Stimulated activated effector memory CD8-positive, alpha-beta T cell treated with anti-CD3 and anti-CD28 coated beads, Interleukin-12 subunit alpha, Interleukin-12 subunit beta, amount 100 ng/mL, for 72 hours (primary cell): Measurements from ENCODE around the gene HNRNPA0.

Experiments used
- ATAC-seq: fragments of 150-1000 bp; cut with Tn5 transposase; 2 replicates; pipeline ENCODE4 v1.10.0; 2021
- DNase-seq, 2 donors: peaks; one replicate each; pipeline ENCODE4 v3.0.0; 2021 to 2022; ENCODE audit warnings: low spot score in 2 of 2
- H3K27ac Mint-ChIP-seq: one replicate; pipeline ENCODE4 v1.8.0; 2022; ENCODE audit warnings: mild to moderate bottlenecking, mixed read lengths
- H3K36me3 Mint-ChIP-seq: one replicate; pipeline ENCODE4 v1.8.0; 2022; ENCODE audit warnings: mild to moderate bottlenecking, mixed read lengths
- H3K4me1 Mint-ChIP-seq: one replicate; pipeline ENCODE4 v1.8.0; 2022; ENCODE audit warnings: mixed read lengths
- H3K4me3 Mint-ChIP-seq: one replicate; pipeline ENCODE4 v1.8.0; 2022; ENCODE audit warnings: mild to moderate bottlenecking, mixed read lengths
- H3K9me3 Mint-ChIP-seq: one replicate; pipeline ENCODE4 v1.8.0; 2022; ENCODE audit warnings: mixed read lengths

HNRNPA0 gene

DNA sequence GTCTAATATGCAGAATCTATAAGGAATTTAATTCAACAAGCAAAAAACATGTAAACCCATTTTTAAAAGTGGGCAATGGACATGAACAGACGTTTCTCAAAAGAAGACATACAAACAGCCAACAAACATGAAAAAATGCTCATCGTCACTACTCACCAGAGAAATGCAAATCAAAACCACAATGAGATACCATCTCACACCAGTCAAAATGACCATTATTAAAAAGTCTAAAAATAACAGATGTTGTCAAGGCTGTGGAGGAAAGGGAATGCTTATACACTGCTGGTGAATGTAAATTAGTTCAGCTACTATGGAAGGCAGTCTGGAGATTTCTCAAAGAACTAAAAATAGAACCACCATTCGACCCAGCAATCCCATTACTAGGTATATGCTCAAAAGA is 15.2 kb downstream of the HNRNPA0 start:
- no peak for DNase-seq

DNA sequence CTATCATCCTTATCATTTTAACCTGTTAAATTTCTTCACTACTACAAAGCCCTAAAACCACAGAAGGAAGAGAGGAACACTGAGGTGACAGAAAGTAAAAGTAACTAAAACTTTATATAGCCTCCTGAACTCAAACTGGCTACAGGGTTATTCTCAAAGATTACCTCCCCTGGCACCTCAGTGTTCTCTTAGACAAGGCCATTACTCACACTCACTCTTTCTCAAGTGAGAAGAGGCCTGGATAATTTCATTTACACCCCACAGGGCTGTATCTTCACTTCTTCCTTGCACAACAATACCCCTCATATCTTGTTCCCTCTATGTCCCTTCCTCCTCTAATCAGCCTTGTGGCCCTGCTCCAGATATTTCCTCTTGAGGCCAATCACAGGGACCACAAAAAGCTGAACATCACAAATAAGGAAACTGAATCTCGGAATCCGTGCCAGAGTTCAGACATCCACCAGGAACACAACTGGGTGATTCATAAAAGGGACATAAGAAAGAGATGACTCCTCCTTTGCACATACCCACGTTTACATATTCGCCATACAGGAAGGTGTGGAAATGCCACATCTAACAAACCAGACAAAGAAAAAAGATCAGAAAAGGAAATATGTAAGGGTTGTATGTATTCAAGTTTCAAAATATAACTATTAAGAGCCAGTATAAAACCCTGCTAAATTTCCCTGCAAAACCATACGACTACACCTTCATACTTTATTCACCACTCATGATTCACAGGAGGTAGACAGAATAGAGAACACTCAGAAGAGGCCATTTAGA is 16.6 kb downstream of the HNRNPA0 start:
- Mint-ChIP-seq H3K9me3 (no peaks in the 10 kb centered on the region), H3K4me1 (no peaks in the 10 kb centered on the region), H3K27ac (no peak overlapping the region), H3K4me3 (no peak overlapping the region), H3K36me3 (no peaks in the 10 kb centered on the region)
- no peak for DNase-seq
- peak; percentile 70 for ATAC-seq

More for the DNA sequence above, 15.2 kb downstream of the HNRNPA0 start:
- Mint-ChIP-seq H3K36me3 (no peaks in the 10 kb centered on the region), H3K4me3 (no peak overlapping the region), H3K27ac (no peak overlapping the region), H3K4me1 (no peaks in the 10 kb centered on the region), H3K9me3 (no peaks in the 10 kb centered on the region)
- ATAC-seq = no peak

DNA sequence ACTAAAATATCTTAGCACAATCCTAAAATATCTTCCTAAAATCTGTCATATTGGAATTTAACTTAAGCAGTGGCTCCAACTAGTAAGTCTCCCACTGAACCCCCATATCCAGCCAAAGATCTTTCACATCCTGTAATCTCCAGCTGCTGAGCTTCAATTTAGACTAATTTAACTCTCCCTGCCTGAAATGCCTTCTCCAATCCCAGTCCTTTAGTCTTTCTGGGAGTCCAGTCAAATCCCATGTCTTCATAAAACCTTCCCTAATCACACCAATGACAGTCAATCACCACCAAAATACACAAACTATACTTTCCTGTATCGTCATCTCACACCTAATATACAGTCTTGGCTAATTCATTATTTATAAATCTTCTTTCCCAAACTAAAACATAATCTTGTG is 17.7 kb downstream of the HNRNPA0 start:
- Mint-ChIP-seq H3K4me1 (no peaks in the 10 kb centered on the region), H3K4me3 (no peak overlapping the region), H3K27ac (no peak overlapping the region), H3K36me3 (no peaks in the 10 kb centered on the region), H3K9me3 (no peaks in the 10 kb centered on the region)
- ATAC-seq (no peak), DNase-seq (no peak)

DNA sequence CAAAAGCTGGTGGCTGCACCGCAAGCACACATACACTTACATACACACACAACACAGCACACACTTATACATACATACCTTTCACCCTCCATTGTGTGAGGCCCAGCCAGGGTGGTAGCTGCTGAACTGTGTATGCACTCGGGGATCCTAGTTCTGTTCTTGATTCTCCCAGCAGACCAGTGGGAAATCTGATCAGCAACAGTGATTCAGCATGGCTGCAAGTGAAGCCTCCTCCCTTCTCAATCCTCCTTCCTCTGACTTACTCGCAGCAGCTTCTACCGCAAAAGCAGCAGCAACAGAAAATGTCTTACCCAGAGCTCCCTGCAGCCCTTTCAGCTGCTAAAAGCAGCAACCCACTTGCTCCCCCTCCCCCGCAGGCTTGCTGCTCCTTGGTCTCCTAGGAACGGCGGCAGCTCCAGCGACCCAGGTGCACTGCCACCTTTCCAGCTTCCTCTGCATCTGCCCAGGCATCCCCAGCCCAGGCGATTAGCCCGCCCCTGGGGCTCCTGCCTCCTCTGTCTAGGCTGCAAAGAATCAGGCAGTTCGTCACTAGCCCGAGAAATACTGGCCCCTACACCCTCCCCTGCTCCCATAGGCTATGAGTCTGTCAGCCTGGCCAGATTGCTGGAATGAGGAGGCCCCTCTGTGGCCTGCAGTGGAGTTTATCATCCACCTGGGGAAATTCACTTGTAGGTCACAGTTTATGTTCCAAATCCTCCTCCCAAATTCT is 18.4 kb downstream of the HNRNPA0 start, which contains the start of gene KLHL3:
TSS of gene KLHL3 (minus strand) at position 535 of the 730 bp plus-strand sequence. CDS start at position 92, 443 bp downstream.
- ATAC-seq (peak; percentile 53), DNase-seq (peak in 1 of 2 donors; percentile 62)
- H3K4me1 Mint-ChIP-seq = no peaks in the 10 kb centered on the region
- H3K36me3 Mint-ChIP-seq = no peaks in the 10 kb centered on the region
- no peaks in the 10 kb centered on the region for H3K9me3 Mint-ChIP-seq
- H3K4me3 Mint-ChIP-seq = no peak within 1 kb of the TSS
- H3K27ac Mint-ChIP-seq = no peak within 1 kb of the TSS

GRCh38 chr5:137734962-137735554 is 19.1 kb downstream of the HNRNPA0 start:
- Mint-ChIP-seq H3K4me1 (no peaks in the 10 kb centered on the region), H3K27ac (no peak overlapping the region), H3K9me3 (no peaks in the 10 kb centered on the region), H3K4me3 (no peak overlapping the region), H3K36me3 (no peaks in the 10 kb centered on the region)
- ATAC-seq (peak; percentile 36), DNase-seq (peak in 1 of 2 donors; percentile 57)

- H3K4me1 Mint-ChIP-seq = no peaks in the 10 kb centered on the region
- H3K9me3 Mint-ChIP-seq = no peaks in the 10 kb centered on the region
- no peak overlapping the region for H3K27ac Mint-ChIP-seq
- no peaks in the 10 kb centered on the region for H3K36me3 Mint-ChIP-seq
- ATAC-seq (no peak), DNase-seq (no peak)
- H3K4me3 Mint-ChIP-seq = no peak overlapping the region
Measured at GRCh38 chr5:137734331-137734730, 19.8 kb downstream of the HNRNPA0 start.

DNA sequence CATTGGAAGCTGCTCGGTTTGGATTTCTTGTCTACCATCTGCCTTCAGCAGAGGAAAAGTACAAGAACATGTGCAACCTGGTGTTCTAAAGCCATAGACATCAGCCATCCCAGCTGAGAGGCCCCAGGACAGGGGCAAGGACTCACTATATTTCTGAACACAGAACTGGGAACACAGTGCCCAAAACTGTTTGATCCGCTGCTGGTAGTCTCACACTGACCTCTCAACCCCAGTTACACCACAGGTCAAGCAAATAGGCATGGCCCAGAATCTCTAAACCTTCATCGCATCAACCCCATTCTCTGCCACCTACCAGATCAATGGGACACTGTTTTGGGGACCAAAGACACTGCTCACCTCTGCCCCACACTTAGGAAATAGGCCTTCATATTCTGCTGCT is 20.2 kb downstream of the HNRNPA0 start:
- DNase-seq = no peak
- Mint-ChIP-seq H3K36me3 (no peaks in the 10 kb centered on the region), H3K4me3 (no peak overlapping the region), H3K9me3 (no peaks in the 10 kb centered on the region), H3K27ac (no peak overlapping the region), H3K4me1 (no peaks in the 10 kb centered on the region)
- no peak for ATAC-seq

DNA sequence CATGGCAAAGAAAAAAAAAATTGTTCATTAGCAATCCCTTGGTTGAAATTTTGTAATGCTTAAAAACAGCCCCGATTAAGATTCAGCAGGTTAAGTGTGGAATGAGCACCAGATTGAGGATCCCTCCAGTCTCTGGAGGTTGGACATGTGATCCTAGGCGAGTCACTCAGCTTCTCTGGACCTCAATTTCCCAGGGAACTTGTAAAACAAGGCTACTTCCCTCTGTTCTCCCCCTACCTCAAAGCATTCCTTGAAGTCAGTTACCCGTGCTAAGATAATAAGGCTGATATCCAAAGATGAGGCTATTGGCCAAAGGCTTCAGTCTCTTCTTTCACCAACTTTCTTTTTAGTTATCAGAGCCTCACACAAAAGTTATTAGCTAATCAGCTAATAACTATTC is 21.2 kb downstream of the HNRNPA0 start:
- Mint-ChIP-seq H3K9me3 (no peaks in the 10 kb centered on the region), H3K4me3 (no peak overlapping the region), H3K4me1 (no peaks in the 10 kb centered on the region), H3K27ac (no peak overlapping the region), H3K36me3 (no peaks in the 10 kb centered on the region)
- no peak for DNase-seq
- ATAC-seq = no peak

- ATAC-seq (no peak), DNase-seq (no peak)
- H3K9me3 Mint-ChIP-seq = no peaks in the 10 kb centered on the region
- H3K4me3 Mint-ChIP-seq = no peak overlapping the region
- no peaks in the 10 kb centered on the region for H3K36me3 Mint-ChIP-seq
- no peak overlapping the region for H3K27ac Mint-ChIP-seq
- H3K4me1 Mint-ChIP-seq = no peaks in the 10 kb centered on the region
Measured at GRCh38 chr5:137731176-137731575, 23.0 kb downstream of the HNRNPA0 start.

DNA sequence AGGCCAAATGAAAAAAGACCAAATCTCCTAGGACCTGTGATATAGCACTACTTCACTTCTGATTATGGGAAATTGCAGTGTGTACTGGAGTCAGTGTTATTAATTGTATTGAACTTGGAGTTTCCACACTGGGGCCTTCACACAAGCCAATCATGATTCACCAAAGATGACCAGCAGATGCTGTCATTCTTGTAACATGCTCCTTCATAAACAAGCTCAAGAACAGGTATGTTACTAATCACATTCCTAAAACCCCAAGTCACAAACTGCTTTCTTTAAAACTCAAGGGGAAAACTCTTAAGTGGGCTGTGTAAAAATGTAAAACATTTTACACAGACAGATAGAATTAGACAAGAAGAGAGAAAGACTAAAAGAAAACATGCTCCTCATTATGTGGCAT is 23.8 kb downstream of the HNRNPA0 start:
- DNase-seq = no peak
- H3K36me3 Mint-ChIP-seq = no peaks in the 10 kb centered on the region
- H3K9me3 Mint-ChIP-seq = no peaks in the 10 kb centered on the region
- no peak overlapping the region for H3K27ac Mint-ChIP-seq
- no peak for ATAC-seq
- H3K4me3 Mint-ChIP-seq = no peak overlapping the region
- H3K4me1 Mint-ChIP-seq = no peaks in the 10 kb centered on the region

GRCh38 chr5:137728048-137728447 is 26.1 kb downstream of the HNRNPA0 start:
- Mint-ChIP-seq H3K4me3 (no peak overlapping the region), H3K36me3 (no peaks in the 10 kb centered on the region), H3K4me1 (no peaks in the 10 kb centered on the region), H3K9me3 (no peaks in the 10 kb centered on the region), H3K27ac (no peak overlapping the region)
- DNase-seq (no peak), ATAC-seq (no peak)

DNA sequence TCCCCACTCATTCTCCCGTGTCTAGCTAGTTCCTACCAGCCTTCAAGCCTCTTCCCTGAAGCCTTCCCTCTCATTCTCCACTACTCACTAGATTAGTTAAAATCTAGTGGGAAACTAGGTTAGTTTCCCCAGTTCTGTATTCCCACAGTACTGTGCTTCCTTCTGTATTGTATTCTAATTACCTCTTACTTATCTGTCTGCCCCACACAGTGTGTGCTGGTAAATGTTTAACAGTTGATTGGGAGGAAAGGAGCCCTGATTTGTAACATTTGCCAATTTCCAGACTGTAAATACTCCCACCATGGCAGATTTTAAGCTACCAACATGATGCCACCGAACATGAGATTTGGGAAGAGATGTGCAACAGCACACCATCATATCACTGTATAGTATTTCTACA is 26.5 kb downstream of the HNRNPA0 start:
- no peaks in the 10 kb centered on the region for H3K36me3 Mint-ChIP-seq
- no peak for ATAC-seq
- no peak overlapping the region for H3K27ac Mint-ChIP-seq
- H3K9me3 Mint-ChIP-seq = no peaks in the 10 kb centered on the region
- H3K4me1 Mint-ChIP-seq = no peaks in the 10 kb centered on the region
- no peak for DNase-seq
- H3K4me3 Mint-ChIP-seq = no peak overlapping the region

DNA sequence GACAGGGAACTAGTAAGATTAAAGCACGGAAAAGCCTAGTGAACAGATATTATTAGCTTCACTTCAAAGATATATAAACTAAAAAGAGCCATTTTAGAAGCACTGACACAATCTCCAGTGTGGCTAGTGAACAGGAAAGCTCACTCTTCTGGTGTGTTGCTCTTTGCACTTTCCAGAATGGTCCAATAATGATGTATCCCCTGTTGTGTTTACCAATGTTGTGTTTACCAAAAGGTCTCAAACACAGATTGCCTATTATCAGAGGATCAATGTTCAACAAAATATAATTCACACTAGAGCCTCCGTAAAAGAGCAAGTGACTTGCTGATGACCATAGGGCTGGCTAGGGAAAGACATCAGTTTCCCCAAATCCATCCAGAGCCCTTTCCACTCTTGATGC is 29.9 kb downstream of the HNRNPA0 start:
- no peak for ATAC-seq
- H3K9me3 Mint-ChIP-seq = no peaks in the 10 kb centered on the region

GRCh38 chr5:137718611-137719010 is 35.6 kb downstream of the HNRNPA0 start:
- DNase-seq (no peak), ATAC-seq (no peak)
- Mint-ChIP-seq H3K4me3 (no peak overlapping the region), H3K27ac (no peak overlapping the region), H3K4me1 (no peaks in the 10 kb centered on the region), H3K9me3 (no peaks in the 10 kb centered on the region), H3K36me3 (no peaks in the 10 kb centered on the region)

More for the DNA sequence above, 29.9 kb downstream of the HNRNPA0 start:
- Mint-ChIP-seq H3K4me1 (no peaks in the 10 kb centered on the region), H3K27ac (no peak overlapping the region), H3K36me3 (no peaks in the 10 kb centered on the region), H3K4me3 (no peak overlapping the region)
- DNase-seq = no peak

DNA sequence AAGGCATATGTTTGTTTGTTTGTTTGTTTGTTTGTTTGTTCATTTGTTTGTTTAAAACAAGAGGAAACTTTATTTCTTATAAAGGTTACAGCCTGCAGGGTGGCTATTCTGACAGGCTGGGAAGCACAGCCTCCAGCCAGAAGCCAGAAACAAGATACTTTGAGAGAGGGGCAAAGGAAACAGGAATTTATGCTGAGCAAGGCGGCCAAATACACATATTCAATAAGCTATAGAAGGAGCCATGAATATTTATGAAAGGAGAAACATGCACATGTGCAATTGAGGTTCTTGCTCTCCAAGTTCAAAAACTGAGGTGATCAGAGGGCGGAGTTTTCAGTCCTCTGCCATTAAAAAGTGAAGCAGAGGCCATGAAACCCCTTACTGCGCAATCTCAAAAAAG is 37.8 kb downstream of the HNRNPA0 start:
- no peaks in the 10 kb centered on the region for H3K36me3 Mint-ChIP-seq
- no peak for DNase-seq
- no peak overlapping the region for H3K4me3 Mint-ChIP-seq
- no peak overlapping the region for H3K27ac Mint-ChIP-seq
- no peaks in the 10 kb centered on the region for H3K4me1 Mint-ChIP-seq
- H3K9me3 Mint-ChIP-seq = no peaks in the 10 kb centered on the region
- ATAC-seq = no peak

- Mint-ChIP-seq H3K36me3 (no peaks in the 10 kb centered on the region), H3K9me3 (no peaks in the 10 kb centered on the region), H3K4me3 (no peak overlapping the region), H3K27ac (no peak overlapping the region), H3K4me1 (no peaks in the 10 kb centered on the region)
- DNase-seq = no peak
- ATAC-seq = no peak
Measured at GRCh38 chr5:137715456-137715855, 38.7 kb downstream of the HNRNPA0 start.
